ENCODE results near the gene IL10RB.

GRCh38 chr21:33236013-33236686, 30.0 kb upstream of the IL10RB start:
- no peak for TF ChIP-seq POLR2A (IDR thresholded peaks at IDR 0.05)
- TF ChIP-seq CTCF (IDR thresholded peaks at IDR 0.05) = no peak
